GM12878 (cell line): ENCODE results near the gene ZNF334.

ENCODE experiments used
- BHLHE40 ChIP-seq, 2 experiments: fragments of 450-650 bp in 1 of 2; IDR thresholded peaks; 2 replicates each; pipeline ENCODE4 v1.6.1; 2011 to 2017; ENCODE audit warnings: low read depth in 2 of 2, borderline replicate concordance in 1 of 2, improper control_type of control experiment in 1 of 2, low read length in 1 of 2, mild to moderate bottlenecking in 1 of 2
- EP300 ChIP-seq, 2 experiments: fragments of 150-350 bp in 1 of 2; IDR thresholded peaks; 2 replicates each; pipeline ENCODE4 v1.6.1; 2011 to 2012; ENCODE audit warnings: low read depth in 2 of 2, low read length in 2 of 2, borderline replicate concordance in 1 of 2, improper control_type of control experiment in 1 of 2, inconsistent platforms in 1 of 2; ENCODE audit not compliant: control insufficient read depth in 1 of 2
- FOXM1 ChIP-seq: IDR thresholded peaks from 2 replicates; pipeline ENCODE4 v1.6.1; 2012; ENCODE audit warnings: low read depth, mild to moderate bottlenecking, inconsistent platforms, low read length, moderate library complexity
- HCFC1 ChIP-seq: fragments of 150-350 bp; IDR thresholded peaks from 2 replicates; pipeline ENCODE4 v1.6.1; 2014; ENCODE audit warnings: low read length
- MYB ChIP-seq: fragments of 150-350 bp; IDR thresholded peaks from 2 replicates; pipeline ENCODE4 v1.6.1; 2014; ENCODE audit warnings: mild to moderate bottlenecking, low read depth, low read length, borderline replicate concordance
- MYC ChIP-seq: IDR thresholded peaks from 2 replicates; pipeline ENCODE4 v1.6.1; 2011; ENCODE audit warnings: mild to moderate bottlenecking, low read length, moderate library complexity, inconsistent platforms; ENCODE audit not compliant: insufficient read depth, insufficient replicate concordance, insufficient read length, severe bottlenecking
- NFYA ChIP-seq: IDR thresholded peaks from 2 replicates; pipeline ENCODE4 v1.6.1; 2011; ENCODE audit warnings: low read depth, mild to moderate bottlenecking, low read length, improper control_type of control experiment, borderline replicate concordance
- NFYB ChIP-seq: IDR thresholded peaks from 2 replicates; pipeline ENCODE4 v1.6.1; 2011; ENCODE audit warnings: low read depth, mild to moderate bottlenecking, low read length, improper control_type of control experiment, moderate library complexity; ENCODE audit not compliant: insufficient read depth
- POLR2AphosphoS5 ChIP-seq: IDR thresholded peaks from 2 replicates; pipeline ENCODE4 v1.6.1; 2011; ENCODE audit warnings: mild to moderate bottlenecking, low read length, inconsistent platforms
- SIN3A ChIP-seq: IDR thresholded peaks from 2 replicates; pipeline ENCODE4 v1.6.1; 2012; ENCODE audit warnings: low read depth, low read length, improper control_type of control experiment
- TARDBP ChIP-seq: IDR thresholded peaks from 2 replicates; pipeline ENCODE4 v1.6.1; 2016; ENCODE audit warnings: borderline replicate concordance
- TF ChIP-seq, protein P1 (sequence below), 3 experiments: IDR thresholded peaks in 2 of 3; conservative IDR thresholded peaks in 1 of 3; 2 replicates each; pipeline ENCODE4 v1.5.1; 2011; ENCODE audit warnings: low read depth in 3 of 3, low read length in 3 of 3, mild to moderate bottlenecking in 3 of 3, control low read depth in 2 of 3, moderate library complexity in 2 of 3, inconsistent platforms in 1 of 3, mixed read lengths in 1 of 3; ENCODE audit not compliant: control insufficient read depth in 2 of 3, insufficient read depth in 1 of 3; ENCODE audit errors: extremely low read depth in 1 of 3

DNA sequence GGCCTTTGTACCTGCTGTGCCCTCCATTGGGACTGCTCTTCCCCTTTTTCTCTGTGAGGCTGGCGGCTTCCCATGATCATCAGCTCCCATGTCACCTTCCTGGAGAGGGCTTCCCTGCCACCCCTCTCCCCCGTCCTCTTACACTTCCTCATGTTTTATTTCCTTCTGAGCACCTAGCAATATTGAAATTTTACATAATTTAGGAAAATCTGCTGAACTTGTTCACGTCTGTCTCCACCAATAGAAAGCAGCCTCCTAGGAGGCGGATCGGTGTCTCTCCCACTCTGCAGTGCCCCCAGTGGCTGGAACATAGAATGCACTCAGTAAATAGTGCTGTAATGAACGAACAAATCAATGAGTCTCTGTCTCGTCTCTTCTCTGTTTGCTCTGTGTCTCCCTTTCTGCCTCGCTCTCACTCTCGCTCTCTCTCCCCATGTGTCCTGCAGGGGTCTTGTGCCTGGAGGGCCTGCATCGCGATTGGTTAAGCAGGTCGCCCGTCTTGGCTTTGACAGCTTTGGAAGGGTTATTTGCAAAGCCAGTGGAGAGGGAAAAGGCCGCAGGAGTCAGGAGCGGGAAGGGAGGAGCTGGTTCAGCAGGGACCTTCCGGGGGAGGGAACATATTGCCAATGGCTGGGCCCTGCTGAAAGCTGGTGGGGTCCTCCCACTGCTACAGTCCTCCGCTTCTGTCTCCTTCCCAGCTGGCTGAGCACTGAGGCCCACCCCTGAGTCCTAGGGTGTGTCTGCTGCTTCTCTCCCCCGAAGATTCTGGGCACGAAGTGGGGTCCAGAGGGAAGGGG is 49.2 kb upstream of the ZNF334 start:
- TF ChIP-seq, protein P1, sequence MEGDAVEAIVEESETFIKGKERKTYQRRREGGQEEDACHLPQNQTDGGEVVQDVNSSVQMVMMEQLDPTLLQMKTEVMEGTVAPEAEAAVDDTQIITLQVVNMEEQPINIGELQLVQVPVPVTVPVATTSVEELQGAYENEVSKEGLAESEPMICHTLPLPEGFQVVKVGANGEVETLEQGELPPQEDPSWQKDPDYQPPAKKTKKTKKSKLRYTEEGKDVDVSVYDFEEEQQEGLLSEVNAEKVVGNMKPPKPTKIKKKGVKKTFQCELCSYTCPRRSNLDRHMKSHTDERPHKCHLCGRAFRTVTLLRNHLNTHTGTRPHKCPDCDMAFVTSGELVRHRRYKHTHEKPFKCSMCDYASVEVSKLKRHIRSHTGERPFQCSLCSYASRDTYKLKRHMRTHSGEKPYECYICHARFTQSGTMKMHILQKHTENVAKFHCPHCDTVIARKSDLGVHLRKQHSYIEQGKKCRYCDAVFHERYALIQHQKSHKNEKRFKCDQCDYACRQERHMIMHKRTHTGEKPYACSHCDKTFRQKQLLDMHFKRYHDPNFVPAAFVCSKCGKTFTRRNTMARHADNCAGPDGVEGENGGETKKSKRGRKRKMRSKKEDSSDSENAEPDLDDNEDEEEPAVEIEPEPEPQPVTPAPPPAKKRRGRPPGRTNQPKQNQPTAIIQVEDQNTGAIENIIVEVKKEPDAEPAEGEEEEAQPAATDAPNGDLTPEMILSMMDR (IDR thresholded peaks at IDR 0.05 in 2 of 3, conservative IDR thresholded peaks at IDR 0.05 in 1 of 3; ENCODE audit: control insufficient read depth in 2 of 3, extremely low read depth in 1 of 3, insufficient read depth in 1 of 3, low read depth in 3 of 3, low read length in 3 of 3) = peak; percentile 74 to 91 (median 79)
- TF ChIP-seq FOXM1 = no peak
- no peak for TF ChIP-seq NFYA
- no peak for TF ChIP-seq NFYB
- no peak for TF ChIP-seq EP300 (IDR thresholded peaks at IDR 0.05; ENCODE audit: borderline replicate concordance in 1 of 2, control insufficient read depth in 1 of 2, low read depth in 2 of 2, low read length in 2 of 2)
- TF ChIP-seq TARDBP = no peak
- no peak for TF ChIP-seq MYB
- TF ChIP-seq SIN3A = no peak
- TF ChIP-seq BHLHE40 (IDR thresholded peaks at IDR 0.05; ENCODE audit: borderline replicate concordance in 1 of 2, low read depth in 2 of 2, low read length in 1 of 2) = no peak
- no peak for TF ChIP-seq POLR2AphosphoS5
- no peak for TF ChIP-seq HCFC1
- no peak for TF ChIP-seq MYC
